HepG2 (cell line): Measurements from ENCODE around the gene NUCB1. TPM values are rescaled to one million over a fixed set of nuclear protein-coding genes. Genes with fewer than 3 reads are reported as not detected.
A peak's percentile ranks its signal among the peaks of the same experiment; 100 is the strongest.

Source experiments
- ARNTL ChIP-seq: sonication (generic); formaldehyde crosslinking; IDR thresholded peaks from 2 replicates; pipeline ENCODE4 v1.4.0; 2020; ENCODE audit warnings: mild to moderate bottlenecking, missing genetic modification reagents
- CAMTA2 ChIP-seq: sonication (generic); formaldehyde crosslinking; IDR thresholded peaks from 2 replicates; pipeline ENCODE4 v1.4.0; 2020; ENCODE audit warnings: mild to moderate bottlenecking, missing genetic modification reagents, borderline replicate concordance
- DZIP1 ChIP-seq: sonication (generic); formaldehyde crosslinking; IDR thresholded peaks from 2 replicates; pipeline ENCODE4 v1.5.0; 2020; ENCODE audit warnings: mild to moderate bottlenecking, missing genetic modification reagents
- FOXK1 ChIP-seq: sonication (generic); formaldehyde crosslinking; IDR thresholded peaks from 2 replicates; pipeline ENCODE4 v1.4.0; 2020; ENCODE audit warnings: low read depth, missing genetic modification reagents, borderline replicate concordance
- HNF4G ChIP-seq, 2 experiments: sonication (generic) in 1 of 2; formaldehyde crosslinking in 1 of 2; IDR thresholded peaks; 2 replicates each; pipeline versions ENCODE4 v1.4.0 to v1.6.1; 2011 to 2020; ENCODE audit warnings: borderline replicate concordance in 2 of 2, low read depth in 2 of 2, mild to moderate bottlenecking in 2 of 2, low read length in 1 of 2, missing genetic modification reagents in 1 of 2, moderate library complexity in 1 of 2
- MAFK ChIP-seq, 2 experiments: IDR thresholded peaks in 1 of 2; conservative IDR thresholded peaks in 1 of 2; 2 replicates each; pipeline ENCODE4 v1.6.1; 2011; ENCODE audit warnings: improper control_type of control experiment in 2 of 2, low read length in 2 of 2
- MEIS1 ChIP-seq: sonication (generic); formaldehyde crosslinking; IDR thresholded peaks from 2 replicates; pipeline ENCODE4 v1.9.0; 2021; ENCODE audit warnings: mild to moderate bottlenecking, missing genetic modification reagents, moderate library complexity, borderline replicate concordance
- NBN ChIP-seq: fragments of 450-650 bp; conservative IDR thresholded peaks from 2 replicates; pipeline ENCODE4 v1.6.1; 2017
- RBM39 ChIP-seq: fragments of 200-400 bp; formaldehyde crosslinking; IDR thresholded peaks from one replicate; pipeline ENCODE4 v1.6.1; 2018; ENCODE audit warnings: antibody characterized with exemption, mild to moderate bottlenecking, low read depth, low read length; ENCODE audit not compliant: poor library complexity, severe bottlenecking
- THAP11 ChIP-seq: IDR thresholded peaks from 2 replicates; pipeline ENCODE4 v1.6.1; 2016; ENCODE audit warnings: missing biosample characterization, missing genetic modification reagents
- ZFP91 ChIP-seq: sonication (generic); formaldehyde crosslinking; IDR thresholded peaks from 2 replicates; pipeline ENCODE4 v1.9.0; 2022; ENCODE audit warnings: missing genetic modification reagents, mild to moderate bottlenecking, borderline replicate concordance
- ZFY ChIP-seq: sonication (generic); formaldehyde crosslinking; IDR thresholded peaks from 2 replicates; pipeline ENCODE4 v1.4.0; 2020; ENCODE audit warnings: missing genetic modification reagents
- ZNF274 ChIP-seq: sonication (generic); formaldehyde crosslinking; IDR thresholded peaks from 2 replicates; pipeline ENCODE4 v1.5.1; 2020; ENCODE audit warnings: mild to moderate bottlenecking, missing genetic modification reagents
- ZNF614 ChIP-seq: IDR thresholded peaks from 2 replicates; pipeline ENCODE4 v1.6.1; 2018; ENCODE audit warnings: missing biosample characterization, missing genetic modification reagents, inconsistent platforms, borderline replicate concordance
- ZNF780A ChIP-seq: sonication (generic); formaldehyde crosslinking; IDR thresholded peaks from 2 replicates; pipeline ENCODE4 v1.8.0; 2022; ENCODE audit warnings: mild to moderate bottlenecking, missing genetic modification reagents, moderate library complexity
- ZSCAN29 ChIP-seq: sonication (generic); formaldehyde crosslinking; conservative IDR thresholded peaks from 2 replicates; pipeline ENCODE4 v1.4.0; 2020; ENCODE audit warnings: mild to moderate bottlenecking, missing genetic modification reagents
- polyA plus RNA-seq, 8 experiments: library from polyadenylated mRNA; depleted of rRNA in 3 of 8; stranded (reverse) in 7 of 8; unstranded in 1 of 8; fragments of >200 nt; fragmentation: Illumina TruSeq in 4 of 8; extraction: Trizol in 4 of 8; gene quantifications; 2 replicates each; pipeline versions ENCODE4 v1.2.1 to v1.2.3, GENCODE V29; 2011 to 2016; ENCODE audit warnings: low read depth in 4 of 8, missing spikeins in 1 of 8, mixed read lengths in 1 of 8; ENCODE audit not compliant: insufficient read depth in 1 of 8
- total RNA-seq, 5 experiments: library from RNA; depleted of rRNA; stranded (reverse); fragments of >200 nt; fragmentation: Illumina TruSeq; extraction: Trizol; gene quantifications; 2 replicates each; pipeline ENCODE4 v1.2.3, GENCODE V29; 2016; ENCODE audit warnings: low read depth in 1 of 5
- TF ChIP-seq, protein P1 (sequence below): IDR thresholded peaks from 2 replicates; pipeline ENCODE4 v1.6.1; 2016; ENCODE audit warnings: mild to moderate bottlenecking

Gene NUCB1
- total and polyA plus RNA-seq, 2 of the 13 experiments (the other 11 are each of a cell fraction or from before 2014, with no cell fraction given) = 82.3 to 106 TPM

- TF ChIP-seq NBN (no peak), HNF4G (IDR thresholded peaks at IDR 0.05; ENCODE audit: borderline replicate concordance, low read depth, low read length) (no peak), HNF4G (CRISPR knock-in tag; IDR thresholded peaks at IDR 0.05; ENCODE audit: borderline replicate concordance, low read depth) (0 out of 2 replicates have a peak, but pooled peaks have one; percentile 18), MEIS1 (no peak), ZFY (CRISPR knock-in tag) (peak; percentile 1), THAP11 (CRISPR knock-in tag) (peak; percentile 97), MAFK (conservative IDR thresholded peaks at IDR 0.05 in 1 of 2, IDR thresholded peaks at IDR 0.05 in 1 of 2; ENCODE audit: low read length in 2 of 2) (no peak), ZNF274 (no peak), ZFP91 (CRISPR knock-in tag) (peak; percentile 47; the same call in 1 of the 2 replicates), ZSCAN29 (CRISPR knock-in tag) (no peak), FOXK1 (CRISPR knock-in tag) (peak; percentile 45; the same call in 1 of the 2 replicates), RBM39 (peak; percentile 57), CAMTA2 (CRISPR knock-in tag) (0 out of 2 replicates have a peak, but pooled peaks have one; percentile 25), ZNF614 (CRISPR knock-in tag) (no peak), ARNTL (CRISPR knock-in tag) (no peak), DZIP1 (CRISPR knock-in tag) (no peak), ZNF780A (CRISPR knock-in tag) (no peak)
- TF ChIP-seq, protein P1, sequence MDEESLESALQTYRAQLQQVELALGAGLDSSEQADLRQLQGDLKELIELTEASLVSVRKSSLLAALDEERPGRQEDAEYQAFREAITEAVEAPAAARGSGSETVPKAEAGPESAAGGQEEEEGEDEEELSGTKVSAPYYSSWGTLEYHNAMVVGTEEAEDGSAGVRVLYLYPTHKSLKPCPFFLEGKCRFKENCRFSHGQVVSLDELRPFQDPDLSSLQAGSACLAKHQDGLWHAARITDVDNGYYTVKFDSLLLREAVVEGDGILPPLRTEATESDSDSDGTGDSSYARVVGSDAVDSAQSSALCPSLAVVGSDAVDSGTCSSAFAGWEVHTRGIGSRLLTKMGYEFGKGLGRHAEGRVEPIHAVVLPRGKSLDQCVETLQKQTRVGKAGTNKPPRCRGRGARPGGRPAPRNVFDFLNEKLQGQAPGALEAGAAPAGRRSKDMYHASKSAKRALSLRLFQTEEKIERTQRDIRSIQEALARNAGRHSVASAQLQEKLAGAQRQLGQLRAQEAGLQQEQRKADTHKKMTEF = 0 out of 2 replicates have a peak, but pooled peaks have one; percentile 10
These were observed 630 bp downstream of the NUCB1 start (continued) for GRCh38 chr19:48900477-48901406.
